Measurements from ENCODE around the gene TYK2.

TYK2 gene

GRCh38 chr19:10309423-10309822 lies 70.9 kb downstream of the TYK2 start, which contains the start of gene ZGLP1:
TSS of gene ZGLP1 (minus strand) at chr19:10309815.
- Histone ChIP-seq H3K9me2 (replicated peaks; ENCODE audit: insufficient read depth, low read length) (no peaks in the 10 kb centered on the region), H3K9ac (ENCODE audit: low read length) (no peak within 1 kb of the TSS), H3K79me2 (ENCODE audit: insufficient read depth, low read length) (no peaks in the 10 kb centered on the region), H2AFZ (ENCODE audit: low read depth, low read length, severe bottlenecking) (no peak within 1 kb of the TSS), H3K9me3 (ENCODE audit: insufficient read depth, low read length) (no peaks in the 10 kb centered on the region), H3K4me3 (ENCODE audit: insufficient read depth, low read length, poor library complexity, severe bottlenecking) (no peak within 1 kb of the TSS), H3K27ac (ENCODE audit: low read depth, low read length) (no peak within 1 kb of the TSS), H4K20me1 (ENCODE audit: low read depth, low read length) (no peaks in the 10 kb centered on the region), H3F3A (ENCODE audit: insufficient read depth) (no peaks in the 10 kb centered on the region), H3K27me3 (ENCODE audit: low read length) (no peaks in the 10 kb centered on the region), H3K4me2 (ENCODE audit: low read depth, low read length, poor library complexity, severe bottlenecking) (no peak within 1 kb of the TSS), H3K36me3 (ENCODE audit: low read length) (no peaks in the 10 kb centered on the region)
- no peak for TF ChIP-seq CTCF (IDR thresholded peaks at IDR 0.05; ENCODE audit: insufficient read depth, low read length, poor library complexity, severe bottlenecking)
- TF ChIP-seq EZH2phosphoT487 (conservative IDR thresholded peaks at IDR 0.05; ENCODE audit: low read length), result no peak

- H3K9ac ChIP-seq (ENCODE audit: low read length), result no peak overlapping the region
- H3K79me2 ChIP-seq (ENCODE audit: insufficient read depth, low read length), result no peaks in the 10 kb centered on the region
- no peaks in the 10 kb centered on the region for H3K9me2 ChIP-seq (replicated peaks; ENCODE audit: insufficient read depth, low read length)
- no peaks in the 10 kb centered on the region for H3K9me3 ChIP-seq (ENCODE audit: insufficient read depth, low read length)
- no peaks in the 10 kb centered on the region for H4K20me1 ChIP-seq (ENCODE audit: low read depth, low read length)
- H3K4me3 ChIP-seq (ENCODE audit: insufficient read depth, low read length, poor library complexity, severe bottlenecking), result no peak overlapping the region
- TF ChIP-seq EZH2phosphoT487 (conservative IDR thresholded peaks at IDR 0.05; ENCODE audit: low read length) (no peak), CTCF (IDR thresholded peaks at IDR 0.05; ENCODE audit: insufficient read depth, low read length, poor library complexity, severe bottlenecking) (no peak)
- no peak overlapping the region for H3K27ac ChIP-seq (ENCODE audit: low read depth, low read length)
- no peaks in the 10 kb centered on the region for H3K36me3 ChIP-seq (ENCODE audit: low read length)
- H3F3A ChIP-seq (ENCODE audit: insufficient read depth), result no peaks in the 10 kb centered on the region
- H3K27me3 ChIP-seq (ENCODE audit: low read length), result no peaks in the 10 kb centered on the region
- H2AFZ ChIP-seq (ENCODE audit: low read depth, low read length, severe bottlenecking), result no peak overlapping the region
- H3K4me2 ChIP-seq (ENCODE audit: low read depth, low read length, poor library complexity, severe bottlenecking), result no peak overlapping the region
These were observed 74.0 kb downstream of the TYK2 start for GRCh38 chr19:10306327-10306726.

- H3F3A ChIP-seq (ENCODE audit: insufficient read depth), result no peaks in the 10 kb centered on the region
- H3K79me2 ChIP-seq (ENCODE audit: insufficient read depth, low read length), result no peaks in the 10 kb centered on the region
- no peak overlapping the region for H3K4me2 ChIP-seq (ENCODE audit: low read depth, low read length, poor library complexity, severe bottlenecking)
- H3K9me3 ChIP-seq (ENCODE audit: insufficient read depth, low read length), result no peaks in the 10 kb centered on the region
- no peaks in the 10 kb centered on the region for H3K27me3 ChIP-seq (ENCODE audit: low read length)
- H4K20me1 ChIP-seq (ENCODE audit: low read depth, low read length), result no peaks in the 10 kb centered on the region
- no peak overlapping the region for H3K27ac ChIP-seq (ENCODE audit: low read depth, low read length)
- H3K36me3 ChIP-seq (ENCODE audit: low read length), result no peaks in the 10 kb centered on the region
- H3K4me3 ChIP-seq (ENCODE audit: insufficient read depth, low read length, poor library complexity, severe bottlenecking), result no peak overlapping the region
- no peaks in the 10 kb centered on the region for H3K9me2 ChIP-seq (replicated peaks; ENCODE audit: insufficient read depth, low read length)
- H3K9ac ChIP-seq (ENCODE audit: low read length), result no peak overlapping the region
- H2AFZ ChIP-seq (ENCODE audit: low read depth, low read length, severe bottlenecking), result no peak overlapping the region
- no peak for TF ChIP-seq EZH2phosphoT487 (conservative IDR thresholded peaks at IDR 0.05; ENCODE audit: low read length)
- no peak for TF ChIP-seq CTCF (IDR thresholded peaks at IDR 0.05; ENCODE audit: insufficient read depth, low read length, poor library complexity, severe bottlenecking)
These were observed 75.1 kb downstream of the TYK2 start for GRCh38 chr19:10305139-10305806.
